Measurements from ENCODE around the gene CREG2.

CREG2 gene

DNA sequence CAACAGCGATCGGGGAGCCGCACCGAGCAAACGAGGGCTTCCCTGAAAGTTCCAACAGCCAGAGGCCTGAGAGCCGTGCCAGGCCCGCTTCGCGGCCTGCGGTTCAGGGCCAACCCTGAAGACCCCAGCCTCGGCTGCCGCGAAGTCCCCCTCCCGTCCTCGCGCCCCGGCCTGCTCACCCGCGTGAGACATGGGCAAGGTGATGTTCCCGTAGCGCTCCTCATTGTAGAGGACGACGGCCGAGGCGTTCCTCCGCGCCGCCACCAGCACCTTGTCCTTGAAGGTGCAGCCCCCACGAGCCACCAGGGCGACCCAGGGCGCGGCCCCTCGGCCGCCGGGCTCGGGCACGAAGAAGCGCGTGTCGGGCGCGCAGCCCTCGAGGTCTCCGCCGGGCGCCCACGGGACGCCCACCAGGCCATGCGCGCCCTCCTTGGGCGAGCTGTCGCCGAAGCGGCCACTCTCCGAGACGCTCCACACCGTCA is 79.3 kb downstream of the CREG2 start:
- TF ChIP-seq ZC3H10 (CRISPR knock-in tag; IDR thresholded peaks at IDR 0.05): no peak
- ATAC-seq: peak; percentile 21

- ATAC-seq: no peak
- TF ChIP-seq, protein P1, sequence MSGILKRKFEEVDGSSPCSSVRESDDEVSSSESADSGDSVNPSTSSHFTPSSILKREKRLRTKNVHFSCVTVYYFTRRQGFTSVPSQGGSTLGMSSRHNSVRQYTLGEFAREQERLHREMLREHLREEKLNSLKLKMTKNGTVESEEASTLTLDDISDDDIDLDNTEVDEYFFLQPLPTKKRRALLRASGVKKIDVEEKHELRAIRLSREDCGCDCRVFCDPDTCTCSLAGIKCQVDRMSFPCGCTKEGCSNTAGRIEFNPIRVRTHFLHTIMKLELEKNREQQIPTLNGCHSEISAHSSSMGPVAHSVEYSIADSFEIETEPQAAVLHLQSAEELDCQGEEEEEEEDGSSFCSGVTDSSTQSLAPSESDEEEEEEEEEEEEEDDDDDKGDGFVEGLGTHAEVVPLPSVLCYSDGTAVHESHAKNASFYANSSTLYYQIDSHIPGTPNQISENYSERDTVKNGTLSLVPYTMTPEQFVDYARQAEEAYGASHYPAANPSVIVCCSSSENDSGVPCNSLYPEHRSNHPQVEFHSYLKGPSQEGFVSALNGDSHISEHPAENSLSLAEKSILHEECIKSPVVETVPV (CRISPR knock-in tag; IDR thresholded peaks at IDR 0.05): no peak
- TF ChIP-seq ISL1 (CRISPR knock-in tag; IDR thresholded peaks at IDR 0.05) (no peak), RARB (CRISPR knock-in tag; IDR thresholded peaks at IDR 0.05) (no peak), OSR1 (CRISPR knock-in tag; IDR thresholded peaks at IDR 0.05) (no peak), PPARA (CRISPR knock-in tag; IDR thresholded peaks at IDR 0.05; ENCODE audit: borderline replicate concordance) (no peak), TOX (CRISPR knock-in tag; IDR thresholded peaks at IDR 0.05; ENCODE audit: borderline replicate concordance) (no peak), ZFP3 (CRISPR knock-in tag; IDR thresholded peaks at IDR 0.05) (no peak), CSDC2 (CRISPR knock-in tag; IDR thresholded peaks at IDR 0.05) (no peak), ZC3H10 (CRISPR knock-in tag; IDR thresholded peaks at IDR 0.05) (no peak), ZFP30 (CRISPR knock-in tag; IDR thresholded peaks at IDR 0.05) (no peak), TCF4 (CRISPR knock-in tag; IDR thresholded peaks at IDR 0.05; ENCODE audit: borderline replicate concordance) (no peak), ESRRG (CRISPR knock-in tag; IDR thresholded peaks at IDR 0.05) (no peak)
- TF ChIP-seq, protein P2, sequence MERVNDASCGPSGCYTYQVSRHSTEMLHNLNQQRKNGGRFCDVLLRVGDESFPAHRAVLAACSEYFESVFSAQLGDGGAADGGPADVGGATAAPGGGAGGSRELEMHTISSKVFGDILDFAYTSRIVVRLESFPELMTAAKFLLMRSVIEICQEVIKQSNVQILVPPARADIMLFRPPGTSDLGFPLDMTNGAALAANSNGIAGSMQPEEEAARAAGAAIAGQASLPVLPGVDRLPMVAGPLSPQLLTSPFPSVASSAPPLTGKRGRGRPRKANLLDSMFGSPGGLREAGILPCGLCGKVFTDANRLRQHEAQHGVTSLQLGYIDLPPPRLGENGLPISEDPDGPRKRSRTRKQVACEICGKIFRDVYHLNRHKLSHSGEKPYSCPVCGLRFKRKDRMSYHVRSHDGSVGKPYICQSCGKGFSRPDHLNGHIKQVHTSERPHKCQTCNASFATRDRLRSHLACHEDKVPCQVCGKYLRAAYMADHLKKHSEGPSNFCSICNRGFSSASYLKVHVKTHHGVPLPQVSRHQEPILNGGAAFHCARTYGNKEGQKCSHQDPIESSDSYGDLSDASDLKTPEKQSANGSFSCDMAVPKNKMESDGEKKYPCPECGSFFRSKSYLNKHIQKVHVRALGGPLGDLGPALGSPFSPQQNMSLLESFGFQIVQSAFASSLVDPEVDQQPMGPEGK (CRISPR knock-in tag; IDR thresholded peaks at IDR 0.05; ENCODE audit: borderline replicate concordance): no peak
- TF ChIP-seq, protein P3, sequence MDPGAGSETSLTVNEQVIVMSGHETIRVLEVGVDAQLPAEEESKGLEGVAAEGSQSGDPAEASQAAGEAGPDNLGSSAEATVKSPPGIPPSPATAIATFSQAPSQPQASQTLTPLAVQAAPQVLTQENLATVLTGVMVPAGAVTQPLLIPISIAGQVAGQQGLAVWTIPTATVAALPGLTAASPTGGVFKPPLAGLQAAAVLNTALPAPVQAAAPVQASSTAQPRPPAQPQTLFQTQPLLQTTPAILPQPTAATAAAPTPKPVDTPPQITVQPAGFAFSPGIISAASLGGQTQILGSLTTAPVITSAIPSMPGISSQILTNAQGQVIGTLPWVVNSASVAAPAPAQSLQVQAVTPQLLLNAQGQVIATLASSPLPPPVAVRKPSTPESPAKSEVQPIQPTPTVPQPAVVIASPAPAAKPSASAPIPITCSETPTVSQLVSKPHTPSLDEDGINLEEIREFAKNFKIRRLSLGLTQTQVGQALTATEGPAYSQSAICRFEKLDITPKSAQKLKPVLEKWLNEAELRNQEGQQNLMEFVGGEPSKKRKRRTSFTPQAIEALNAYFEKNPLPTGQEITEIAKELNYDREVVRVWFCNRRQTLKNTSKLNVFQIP (CRISPR knock-in tag; IDR thresholded peaks at IDR 0.05; ENCODE audit: borderline replicate concordance, low read depth): no peak
Observed at GRCh38 chr2:101307503-101307902, 79.8 kb downstream of the CREG2 start.

GRCh38 chr2:101306410-101306809 is 80.9 kb downstream of the CREG2 start:
- ATAC-seq: peak; percentile 1; the same call in 2 of the 3 replicates
- TF ChIP-seq, protein P1 (CRISPR knock-in tag; IDR thresholded peaks at IDR 0.05): no peak
- TF ChIP-seq ZNF565 (CRISPR knock-in tag; conservative IDR thresholded peaks at IDR 0.05; ENCODE audit: low read depth) (no peak), CSDC2 (CRISPR knock-in tag; IDR thresholded peaks at IDR 0.05) (no peak), ZFP3 (CRISPR knock-in tag; IDR thresholded peaks at IDR 0.05) (no peak), ESRRG (CRISPR knock-in tag; IDR thresholded peaks at IDR 0.05) (no peak), GLIS3 (CRISPR knock-in tag; IDR thresholded peaks at IDR 0.05) (no peak), TCF4 (CRISPR knock-in tag; IDR thresholded peaks at IDR 0.05; ENCODE audit: borderline replicate concordance) (no peak), ZFP30 (CRISPR knock-in tag; IDR thresholded peaks at IDR 0.05) (no peak), SNAI2 (CRISPR knock-in tag; IDR thresholded peaks at IDR 0.05) (no peak), ZC3H10 (CRISPR knock-in tag; IDR thresholded peaks at IDR 0.05) (no peak)
- TF ChIP-seq, protein P2 (CRISPR knock-in tag; IDR thresholded peaks at IDR 0.05; ENCODE audit: borderline replicate concordance): no peak
- TF ChIP-seq, protein P4, sequence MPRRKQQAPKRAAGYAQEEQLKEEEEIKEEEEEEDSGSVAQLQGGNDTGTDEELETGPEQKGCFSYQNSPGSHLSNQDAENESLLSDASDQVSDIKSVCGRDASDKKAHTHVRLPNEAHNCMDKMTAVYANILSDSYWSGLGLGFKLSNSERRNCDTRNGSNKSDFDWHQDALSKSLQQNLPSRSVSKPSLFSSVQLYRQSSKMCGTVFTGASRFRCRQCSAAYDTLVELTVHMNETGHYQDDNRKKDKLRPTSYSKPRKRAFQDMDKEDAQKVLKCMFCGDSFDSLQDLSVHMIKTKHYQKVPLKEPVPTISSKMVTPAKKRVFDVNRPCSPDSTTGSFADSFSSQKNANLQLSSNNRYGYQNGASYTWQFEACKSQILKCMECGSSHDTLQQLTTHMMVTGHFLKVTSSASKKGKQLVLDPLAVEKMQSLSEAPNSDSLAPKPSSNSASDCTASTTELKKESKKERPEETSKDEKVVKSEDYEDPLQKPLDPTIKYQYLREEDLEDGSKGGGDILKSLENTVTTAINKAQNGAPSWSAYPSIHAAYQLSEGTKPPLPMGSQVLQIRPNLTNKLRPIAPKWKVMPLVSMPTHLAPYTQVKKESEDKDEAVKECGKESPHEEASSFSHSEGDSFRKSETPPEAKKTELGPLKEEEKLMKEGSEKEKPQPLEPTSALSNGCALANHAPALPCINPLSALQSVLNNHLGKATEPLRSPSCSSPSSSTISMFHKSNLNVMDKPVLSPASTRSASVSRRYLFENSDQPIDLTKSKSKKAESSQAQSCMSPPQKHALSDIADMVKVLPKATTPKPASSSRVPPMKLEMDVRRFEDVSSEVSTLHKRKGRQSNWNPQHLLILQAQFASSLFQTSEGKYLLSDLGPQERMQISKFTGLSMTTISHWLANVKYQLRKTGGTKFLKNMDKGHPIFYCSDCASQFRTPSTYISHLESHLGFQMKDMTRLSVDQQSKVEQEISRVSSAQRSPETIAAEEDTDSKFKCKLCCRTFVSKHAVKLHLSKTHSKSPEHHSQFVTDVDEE (CRISPR knock-in tag; IDR thresholded peaks at IDR 0.05): no peak

All from SK-N-SH treated with all-trans-retinoic acid at 6 μM for 48 hours (cell line).